Stimulated activated naive CD8-positive, alpha-beta T cell treated with anti-CD3 and anti-CD28 coated beads, Interleukin-15, Interleukin-2, amounts not matched to agents 100 U/mL and 50 U/mL, for 24 hours (primary cell): ENCODE data around the gene CABP7.

ENCODE experiments used
- ATAC-seq: fragments of 150-1000 bp; cut with Tn5 transposase; one replicate; pipeline ENCODE4 v1.10.0; 2021
- DNase-seq: peaks from one replicate; pipeline ENCODE4 v3.0.0; 2021

CABP7 gene

DNA sequence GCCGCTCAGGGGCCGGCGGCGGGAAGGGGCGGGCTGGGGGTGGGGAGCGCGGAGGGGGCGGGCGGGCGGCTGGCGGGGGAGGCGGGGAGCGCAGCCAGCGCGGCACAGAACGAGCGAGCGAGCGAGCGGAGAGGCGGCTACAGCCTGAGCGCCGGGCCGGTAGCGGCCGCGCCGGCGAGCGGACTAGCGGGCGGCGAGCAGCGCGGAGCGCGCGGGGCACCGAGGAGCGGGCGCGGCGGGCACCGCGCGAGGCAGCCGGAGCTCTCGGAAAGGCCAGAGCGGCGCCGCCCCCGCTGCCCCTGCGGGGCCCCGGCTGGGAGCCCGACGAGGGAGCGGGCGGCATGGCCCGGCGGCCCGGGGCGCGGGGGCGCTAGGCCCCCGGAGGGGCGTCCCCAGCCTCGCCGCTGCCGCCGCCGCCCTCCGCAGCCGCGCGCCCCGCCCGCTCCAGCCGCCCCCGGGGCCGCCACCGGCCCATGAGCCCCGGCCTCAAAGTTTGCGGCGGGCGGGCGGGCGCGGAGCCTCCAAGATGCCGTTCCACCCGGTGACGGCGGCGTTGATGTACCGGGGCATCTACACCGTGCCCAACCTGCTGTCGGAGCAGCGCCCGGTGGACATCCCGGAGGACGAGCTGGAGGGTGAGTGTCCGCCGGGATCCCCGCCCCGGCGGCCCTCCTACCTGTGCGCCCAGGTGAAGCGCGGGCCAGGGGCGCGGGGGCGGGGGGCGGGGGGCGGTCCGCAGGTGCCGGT lies at the start of gene CABP7:
TSS of gene CABP7 (plus strand) at position 105 of the 747 bp plus-strand sequence. CDS start at position 527, 422 bp downstream.
- DNase-seq (no peak), ATAC-seq (no peak)

DNA sequence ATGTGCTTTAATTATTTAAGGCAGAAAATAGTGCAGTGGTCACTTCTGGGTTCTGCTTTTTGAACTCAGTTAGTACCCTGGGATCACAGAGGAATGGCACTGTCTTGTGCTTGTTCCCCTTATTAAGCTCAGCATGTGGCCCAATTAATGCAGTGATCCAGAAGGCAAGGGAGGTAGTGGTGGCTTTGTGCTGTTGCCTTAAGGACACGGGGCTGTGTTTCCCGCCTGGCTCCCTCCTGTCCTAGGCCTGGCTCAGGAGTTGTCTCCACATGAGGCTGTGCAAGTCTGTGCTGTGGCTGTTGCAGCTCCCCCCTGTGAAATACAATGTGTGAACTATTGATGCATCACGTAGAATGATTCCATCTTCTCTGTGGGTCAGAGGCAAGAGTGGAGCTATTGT lies 49.2 kb upstream of the CABP7 start:
- no peak for ATAC-seq

DNA sequence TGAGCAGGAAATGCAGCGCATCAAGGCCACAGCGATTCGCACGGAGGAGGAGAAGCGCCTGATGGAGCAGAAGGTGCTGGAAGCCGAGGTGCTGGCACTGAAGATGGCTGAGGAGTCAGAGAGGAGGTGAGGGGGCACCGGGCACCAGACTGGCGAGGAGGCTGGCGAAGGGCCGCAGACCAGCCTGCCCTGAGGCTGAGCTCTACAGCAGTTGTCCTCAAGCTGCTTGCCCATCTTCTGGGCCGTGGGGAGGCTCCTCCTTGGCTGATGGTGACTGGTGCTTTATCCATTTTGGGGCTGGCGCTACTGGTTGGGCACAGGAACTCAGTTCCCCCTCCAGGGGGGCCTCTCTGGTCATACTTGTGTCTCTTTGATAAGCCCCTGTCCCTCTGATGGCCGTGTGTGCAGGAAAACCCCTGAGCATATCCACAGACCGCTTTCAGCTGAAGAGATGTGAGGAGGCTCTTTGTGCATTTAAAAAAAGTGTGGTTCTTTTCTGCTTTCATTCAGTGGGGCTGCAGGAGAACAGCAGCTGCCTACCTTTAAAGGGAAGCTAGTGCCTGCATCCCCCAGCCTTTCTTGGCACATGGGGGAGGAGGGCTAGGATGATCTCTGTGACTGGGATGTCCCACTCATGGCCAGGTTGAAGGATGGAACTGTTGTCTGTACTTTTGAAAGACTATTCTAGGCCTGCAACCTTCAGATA lies 46.3 kb upstream of the CABP7 start:
- ATAC-seq = no peak
- no peak for DNase-seq

More for the DNA sequence above, 49.2 kb upstream of the CABP7 start:
- no peak for DNase-seq

DNA sequence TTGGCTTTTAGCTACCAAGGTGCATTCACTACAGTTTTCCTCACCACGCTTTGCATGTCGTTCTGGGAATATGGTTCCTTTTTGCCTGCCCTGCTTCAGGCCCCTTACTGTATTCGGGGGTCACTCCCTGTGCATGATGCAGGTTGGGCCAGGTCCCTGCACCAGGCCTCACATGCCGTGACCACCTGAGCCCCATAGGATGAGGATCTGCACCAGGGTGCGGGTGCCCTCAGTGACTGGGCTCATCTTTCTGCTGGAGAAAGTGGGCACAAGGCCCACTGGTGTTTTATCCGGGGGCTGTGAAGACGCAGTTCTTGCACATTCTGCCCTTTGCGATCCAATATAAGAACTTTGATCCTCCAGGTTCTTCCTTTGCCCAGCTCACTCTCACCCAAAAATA lies 45.7 kb upstream of the CABP7 start:
- DNase-seq (no peak), ATAC-seq (no peak)

DNA sequence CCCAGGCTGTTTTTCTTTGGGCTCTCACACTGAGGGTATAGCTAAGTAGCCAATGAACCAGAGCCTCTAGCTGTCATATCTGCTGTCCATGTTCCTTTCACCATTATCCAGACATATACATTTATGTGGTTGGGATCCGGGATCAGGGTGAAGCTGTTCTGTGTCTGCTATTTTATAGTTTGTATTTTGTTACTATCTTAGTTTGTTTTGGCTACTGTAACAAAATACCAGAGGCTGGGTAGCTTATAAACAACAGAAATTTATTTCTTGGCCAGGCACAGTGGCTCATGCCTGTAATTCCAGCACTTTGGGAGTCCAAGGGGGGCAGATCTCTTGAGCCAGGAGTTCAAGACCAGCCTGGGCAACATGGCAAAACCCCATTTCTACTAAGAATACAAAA lies 40.5 kb upstream of the CABP7 start:
- ATAC-seq (no peak), DNase-seq (no peak)

DNA sequence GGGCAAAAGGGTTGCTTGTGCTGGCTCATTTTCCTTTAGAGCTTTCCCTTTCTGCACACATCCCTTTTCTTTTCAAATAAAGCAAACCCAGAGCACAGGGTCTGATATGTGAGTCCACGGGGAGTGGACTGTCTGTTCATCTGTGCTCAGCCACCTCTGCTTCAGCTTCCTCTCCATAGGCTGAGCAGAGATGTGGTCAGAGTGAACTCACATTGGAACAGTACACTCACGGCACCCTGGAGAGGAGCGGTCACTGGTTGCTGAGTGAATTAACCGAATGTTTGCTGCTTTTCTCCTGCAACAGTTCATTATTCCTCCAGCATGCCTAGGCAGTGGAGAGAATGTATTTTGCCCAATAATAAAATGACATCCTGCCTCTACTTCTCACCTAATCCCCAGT lies 36.3 kb upstream of the CABP7 start:
- DNase-seq = no peak
- ATAC-seq = no peak

DNA sequence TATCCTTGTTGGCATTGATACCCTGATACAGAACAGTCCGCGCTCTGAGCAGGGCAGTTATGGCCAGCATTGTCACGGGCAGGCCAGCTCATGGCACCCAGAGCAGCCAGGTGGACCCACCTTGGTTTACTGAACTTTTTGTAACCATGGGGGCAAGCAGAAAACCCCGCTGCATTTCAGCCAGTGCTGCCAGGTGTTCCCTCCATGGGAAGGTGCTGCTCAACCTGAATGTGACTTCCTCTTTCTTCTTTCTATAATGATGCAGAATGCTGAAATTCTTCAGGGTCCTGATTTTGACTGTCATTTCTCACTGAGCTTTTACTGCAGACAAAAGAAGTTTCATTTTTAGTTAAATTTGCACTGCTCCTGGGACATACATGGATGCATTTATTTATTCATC lies 35.6 kb upstream of the CABP7 start:
- no peak for ATAC-seq

DNA sequence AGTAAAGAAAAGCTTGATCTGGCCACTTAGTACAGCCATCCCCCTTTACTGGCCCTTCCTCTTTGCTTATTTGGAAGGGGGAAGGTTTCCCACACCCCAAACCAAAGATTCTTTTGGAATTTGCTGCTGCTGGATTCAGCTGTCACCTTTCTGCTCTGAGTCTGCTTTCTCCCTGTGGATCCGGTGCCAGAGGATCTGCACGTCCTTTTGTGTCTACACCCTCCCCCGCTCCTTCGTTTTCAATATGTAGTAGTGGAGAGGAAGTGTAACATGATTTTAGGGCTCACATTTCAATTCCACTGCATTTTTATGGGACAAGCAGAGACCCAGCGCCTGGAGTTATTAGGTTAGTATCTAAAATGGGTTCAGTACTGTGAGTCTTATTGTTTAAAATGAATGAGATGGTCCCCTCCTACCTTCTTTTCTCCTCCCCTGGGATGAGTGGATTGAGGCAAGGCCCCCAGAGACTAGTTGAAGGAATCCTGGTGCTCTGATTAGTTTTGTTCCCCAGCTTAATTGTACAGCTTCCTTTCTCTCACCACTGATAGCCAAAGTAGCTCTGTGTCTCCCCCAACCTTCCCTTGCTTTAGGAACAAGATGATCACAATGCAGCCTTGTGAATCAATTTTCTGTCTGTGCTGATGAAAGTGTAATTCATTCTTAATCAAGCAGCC lies 30.5 kb upstream of the CABP7 start:
- DNase-seq (no peak), ATAC-seq (no peak)

More for the DNA sequence above, 35.6 kb upstream of the CABP7 start:
- no peak for DNase-seq

DNA sequence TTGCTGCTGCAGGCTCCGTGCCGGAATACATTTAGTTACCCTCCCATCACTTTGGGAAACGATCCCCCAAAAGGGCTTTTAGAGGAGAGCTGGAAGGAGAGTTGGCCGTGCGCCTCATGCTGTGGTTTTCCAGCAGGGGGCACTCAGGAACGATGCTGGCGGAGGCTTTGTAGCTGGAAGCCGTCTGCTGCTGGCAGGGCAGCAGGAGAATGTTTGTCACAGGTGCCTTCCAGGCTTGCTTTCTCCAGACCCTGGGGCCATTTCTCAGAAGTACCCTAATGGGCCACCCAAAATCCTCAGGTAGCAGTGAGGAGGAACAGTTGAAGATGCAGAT lies 30.0 kb upstream of the CABP7 start:
- peak; percentile 50 for DNase-seq
- ATAC-seq = no peak

DNA sequence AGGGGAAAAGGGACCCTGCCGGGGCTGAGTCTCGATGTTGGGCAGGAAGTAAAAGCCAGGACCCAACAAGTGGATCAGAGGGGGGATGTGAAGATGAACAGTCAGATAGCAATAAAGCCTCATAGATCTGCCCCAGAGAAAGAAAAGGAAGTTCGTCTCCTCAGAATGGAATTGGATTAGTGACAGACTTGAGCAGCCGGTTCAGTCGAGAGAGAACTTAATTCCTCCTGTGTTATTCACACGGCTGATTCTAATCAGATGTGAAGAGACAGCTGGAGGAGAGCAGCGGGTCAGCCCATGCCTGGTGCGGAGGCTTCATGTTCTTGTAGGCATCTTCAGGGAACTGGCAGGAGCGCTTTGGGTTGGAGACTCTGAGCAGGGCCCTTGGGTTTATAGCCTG lies 29.3 kb upstream of the CABP7 start:
- no peak for DNase-seq
- ATAC-seq = no peak

DNA sequence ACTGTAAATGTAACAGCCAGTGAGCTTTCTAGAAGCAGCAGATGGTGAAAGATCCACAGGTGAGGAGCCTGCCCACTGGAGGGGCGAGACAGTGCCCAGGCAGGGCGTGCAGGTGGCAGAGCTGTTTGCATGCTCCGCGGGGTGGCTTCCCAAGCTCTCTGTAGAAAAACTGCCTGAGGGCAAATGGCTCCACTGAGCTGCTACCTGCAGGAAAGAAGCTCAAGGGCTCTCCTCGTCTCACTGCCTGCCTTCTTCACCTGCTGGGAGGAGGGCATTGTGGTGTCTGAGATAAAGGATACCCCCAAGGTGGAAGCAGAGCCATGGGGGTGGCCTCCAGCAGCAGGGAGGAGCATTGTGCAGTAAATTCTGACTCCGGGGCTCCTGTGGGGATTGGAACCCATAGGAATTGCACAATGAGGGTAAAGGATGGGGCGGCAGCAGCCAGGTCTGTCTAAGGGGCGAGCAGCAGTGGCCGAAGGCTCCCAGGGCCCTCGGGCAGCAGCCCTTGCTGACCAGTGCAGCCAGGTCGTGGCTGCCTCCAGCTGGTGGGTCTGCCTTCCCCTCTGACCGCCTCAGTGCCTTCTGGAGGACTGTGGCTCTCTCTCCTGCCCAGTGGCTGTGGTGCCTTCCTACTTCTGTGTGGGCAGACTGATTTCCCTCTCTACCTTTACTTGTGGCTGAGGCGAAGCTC lies 28.0 kb upstream of the CABP7 start:
- DNase-seq = no peak
- ATAC-seq = no peak

DNA sequence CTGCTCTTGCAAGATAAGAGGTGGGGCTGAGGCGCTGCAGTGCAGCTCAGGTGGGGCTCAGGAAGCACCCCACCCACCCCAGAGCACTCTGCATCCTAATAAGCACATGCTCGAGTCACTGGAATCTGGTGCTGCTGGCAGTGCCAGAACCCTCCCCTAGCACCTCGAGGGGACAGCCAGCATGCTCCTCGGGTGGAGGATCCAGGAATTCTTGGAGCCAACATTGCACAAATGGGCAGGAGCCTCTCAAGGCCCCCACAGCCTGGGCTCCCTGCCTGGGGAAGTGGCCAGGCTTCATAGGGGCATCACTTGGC lies 27.5 kb upstream of the CABP7 start:
- ATAC-seq (no peak), DNase-seq (no peak)

DNA sequence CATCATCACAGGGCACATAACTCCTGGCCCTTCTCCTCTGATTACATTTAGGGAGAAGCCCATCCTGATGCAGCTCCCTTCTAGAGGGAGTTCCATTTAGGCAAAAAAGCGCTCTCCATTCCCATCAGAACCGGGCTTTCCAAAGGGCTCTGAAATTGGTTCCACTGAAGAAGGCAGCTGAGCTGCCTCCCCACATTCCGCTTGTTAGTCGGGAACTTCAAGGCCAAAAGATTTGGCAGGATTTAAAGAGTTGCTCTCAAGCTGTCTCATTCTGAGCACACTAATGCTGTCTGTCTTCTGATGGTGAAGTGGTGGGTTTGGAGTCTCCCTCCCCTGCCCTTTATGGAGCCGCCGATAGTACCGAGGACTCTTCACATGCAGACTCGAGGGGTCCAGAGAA lies 26.6 kb upstream of the CABP7 start:
- no peak for ATAC-seq
- DNase-seq = no peak

DNA sequence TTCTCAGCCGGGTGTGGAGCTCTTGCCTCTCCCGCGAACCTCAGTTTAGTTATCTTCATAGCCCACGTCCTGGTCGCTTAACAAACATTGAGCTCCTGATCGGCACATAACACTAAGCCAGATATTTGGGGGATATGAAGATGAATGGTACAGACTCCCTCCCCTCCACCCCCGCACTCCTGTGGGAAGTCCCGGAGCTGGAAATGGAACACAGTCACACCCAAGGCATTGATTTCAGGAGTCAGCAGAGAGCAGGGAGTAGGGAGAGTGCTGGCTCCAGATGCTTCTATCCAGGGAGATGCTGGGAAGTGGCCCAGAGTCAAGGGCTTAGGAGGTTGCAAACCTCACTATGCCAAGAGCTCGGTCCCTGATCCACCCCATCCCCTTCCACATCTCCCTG lies 26.1 kb upstream of the CABP7 start:
- ATAC-seq = no peak
- DNase-seq = no peak

DNA sequence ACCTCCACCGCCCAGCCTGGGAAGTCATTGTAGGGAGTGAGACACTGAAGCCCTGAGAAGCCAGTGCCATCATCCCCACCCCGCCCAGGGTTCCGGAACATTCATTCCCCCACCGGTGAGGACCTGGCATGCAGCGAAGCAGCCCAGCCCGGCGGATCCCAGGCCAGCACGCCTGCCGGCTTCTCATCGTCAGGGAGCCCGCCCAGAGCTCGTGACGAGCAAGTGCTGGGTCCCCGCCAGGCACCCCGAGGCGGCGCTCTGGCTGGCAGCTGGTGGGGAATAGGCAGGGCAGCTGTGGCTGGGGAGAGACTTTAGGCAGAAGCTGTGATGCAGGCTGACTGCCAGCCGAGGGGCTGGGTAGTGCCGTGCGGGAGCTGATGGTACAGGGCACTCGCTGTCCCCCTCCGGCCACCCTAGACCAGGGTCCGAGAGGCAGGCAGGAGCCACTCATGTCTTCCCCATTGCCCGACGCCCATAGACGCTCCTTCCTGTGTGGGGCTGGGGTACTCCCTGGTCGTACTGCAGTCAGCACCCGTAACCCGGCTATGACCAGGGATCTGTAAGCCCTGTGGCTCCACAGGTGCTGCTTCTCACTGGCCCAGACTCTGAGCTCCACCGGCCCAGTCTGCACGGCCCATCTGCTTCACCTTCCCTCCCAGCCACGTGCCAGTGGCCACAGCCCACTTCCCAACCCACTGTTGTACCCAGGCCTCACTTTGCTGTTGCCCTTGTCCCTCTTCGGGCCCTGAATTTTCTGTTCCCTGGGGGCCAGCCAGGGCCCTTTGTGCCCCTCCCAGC lies 24.5 kb upstream of the CABP7 start:
- ATAC-seq (no peak), DNase-seq (no peak)

DNA sequence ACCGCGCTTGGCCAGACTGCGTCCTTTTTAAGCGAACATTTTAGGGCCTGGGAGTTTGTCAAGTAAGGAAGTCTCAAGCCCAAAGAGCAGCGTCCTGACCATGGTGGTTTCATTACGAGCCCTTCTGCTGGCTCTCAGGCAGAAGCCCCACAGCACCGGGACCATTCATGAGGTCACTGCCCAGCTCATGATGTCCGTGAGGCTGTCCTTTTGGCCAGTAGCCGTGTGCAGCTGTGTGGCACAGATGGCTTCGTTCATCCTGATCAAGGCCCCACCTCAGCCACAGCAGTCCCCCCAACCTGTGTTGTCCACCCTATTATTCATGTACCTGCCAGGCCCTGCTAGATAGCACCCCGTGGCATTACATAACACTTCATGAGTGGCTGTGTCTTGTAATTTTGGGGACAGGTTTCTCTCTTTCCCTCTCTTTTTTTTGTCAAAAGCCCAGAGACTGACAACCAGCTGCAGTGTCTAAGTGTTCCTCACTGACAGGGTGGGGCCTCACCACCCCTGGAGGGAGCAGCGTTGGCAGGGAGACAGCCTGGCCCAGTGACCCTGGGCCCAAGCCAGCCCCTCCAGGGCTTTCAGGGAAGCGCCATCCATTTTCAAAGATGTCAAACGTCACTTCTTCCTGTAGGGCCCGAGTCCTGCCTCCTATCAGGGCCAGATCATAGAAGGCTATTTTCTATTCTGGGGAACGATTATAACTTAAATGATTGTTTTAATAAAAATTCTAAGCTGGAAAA lies 21.8 kb upstream of the CABP7 start:
- DNase-seq (no peak), ATAC-seq (no peak)

DNA sequence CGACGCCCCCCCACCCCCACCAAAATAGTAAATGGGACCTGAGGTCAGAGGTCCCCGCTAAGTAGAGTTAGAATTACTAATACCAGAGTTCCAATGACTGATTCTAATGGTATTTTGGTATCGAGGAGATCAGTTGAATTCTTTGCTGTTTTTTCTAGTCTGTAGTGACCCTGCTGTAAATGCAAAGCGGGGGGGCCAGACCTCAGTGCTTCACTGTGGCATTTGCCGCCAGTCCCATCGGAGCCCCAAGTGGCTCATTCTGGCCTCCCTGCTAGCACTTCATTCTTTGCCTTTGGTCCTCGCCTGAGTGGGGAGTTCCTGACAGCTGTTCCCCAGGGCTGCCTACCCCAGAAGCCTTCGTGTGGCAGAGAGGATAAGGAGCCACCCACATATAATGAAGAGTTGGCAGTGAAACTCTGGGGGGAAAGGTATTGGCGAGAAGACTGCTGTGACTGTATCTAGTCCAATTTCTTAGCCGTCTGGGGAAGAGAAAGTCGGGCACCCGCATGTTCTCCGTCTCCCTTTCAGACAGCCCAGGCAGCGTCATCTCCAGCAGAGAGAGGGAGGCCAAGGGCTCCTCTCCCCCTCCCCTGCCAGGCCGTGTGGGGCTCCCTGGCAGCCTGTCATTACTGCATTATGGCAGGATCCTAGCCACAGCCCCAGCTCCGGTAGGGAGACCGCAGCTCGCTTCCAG lies 19.4 kb upstream of the CABP7 start:
- DNase-seq (no peak), ATAC-seq (no peak)

DNA sequence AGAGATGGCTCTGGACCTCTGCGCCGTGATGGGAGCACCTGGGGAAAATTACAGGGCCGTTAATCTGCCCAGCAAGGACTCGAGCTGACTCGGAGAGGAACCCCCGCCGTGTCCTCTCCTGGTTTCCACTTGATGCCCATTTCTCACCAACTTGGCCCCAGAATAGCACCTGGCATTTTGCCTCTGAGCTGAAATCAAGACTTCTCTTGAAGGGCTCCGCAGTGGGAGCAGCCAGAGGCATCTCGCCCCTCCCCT lies 19.0 kb upstream of the CABP7 start:
- ATAC-seq (no peak), DNase-seq (no peak)

DNA sequence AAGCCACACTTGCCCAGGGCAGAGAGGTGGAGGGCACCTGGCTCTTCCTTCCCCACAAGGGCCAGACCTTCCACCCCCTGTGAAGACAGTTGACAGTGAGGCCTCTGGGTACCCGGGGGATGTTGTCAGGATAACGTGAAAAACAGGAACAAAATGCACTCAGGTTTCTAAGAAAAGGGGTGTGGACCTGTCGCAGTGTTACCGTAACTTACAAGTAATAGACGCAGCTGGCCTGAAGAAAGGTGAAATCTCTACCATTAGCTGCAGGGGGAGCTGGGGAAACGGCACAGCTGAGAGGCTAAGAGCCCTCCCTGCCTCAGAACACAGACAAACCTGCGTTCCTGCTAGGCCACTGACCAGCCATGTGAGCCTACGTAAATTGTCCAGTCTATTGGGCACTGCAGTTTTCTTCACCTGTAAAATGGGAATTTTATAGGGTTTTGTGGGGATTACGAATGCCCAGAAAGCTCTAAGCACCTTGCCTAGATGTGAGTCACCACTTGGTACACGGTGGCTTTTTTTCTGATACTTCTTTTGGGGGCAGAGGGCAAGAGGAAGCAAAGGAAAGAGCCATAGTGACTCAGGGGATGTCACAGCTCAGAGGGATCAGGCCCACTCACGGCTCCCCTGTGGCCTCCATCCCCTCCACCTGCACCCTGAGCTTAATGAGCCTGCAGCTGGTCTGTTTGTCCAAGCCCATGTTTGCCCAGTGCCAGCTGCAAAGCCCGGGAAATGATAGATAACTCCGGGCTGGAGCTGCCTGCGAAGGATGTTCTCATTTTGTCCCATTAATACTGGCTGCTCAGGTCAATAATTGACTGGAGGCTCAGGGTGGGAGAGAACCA lies 18.4 kb upstream of the CABP7 start:
- DNase-seq = no peak
- peak; percentile 57 for ATAC-seq
